GM12892 (cell line): ENCODE measurements around the gene KCNAB1.

Source experiments
- DNase-seq: peaks from one replicate; pipeline ENCODE4 v3.0.0; 2011; ENCODE audit not compliant: insufficient read length
- FAIRE-seq: peaks from 2 replicates; lab custom pipeline; 2011; peaks lifted over from hg19 to GRCh38; lab: Jason Lieb, UNC
- POLR2A ChIP-seq: IDR thresholded peaks from 2 replicates; pipeline ENCODE4 v1.6.1; 2011; ENCODE audit warnings: low read depth, low read length, control low read depth
- POLR2AphosphoS5 ChIP-seq: IDR thresholded peaks from 2 replicates; pipeline ENCODE4 v1.6.1; 2011; ENCODE audit warnings: low read depth, low read length, control low read depth
- TAF1 ChIP-seq: IDR thresholded peaks from 2 replicates; pipeline ENCODE4 v1.6.1; 2011; ENCODE audit warnings: low read depth, mild to moderate bottlenecking, control low read depth, low read length, borderline replicate concordance

Gene KCNAB1

GRCh38 chr3:156298938-156299337, 178.6 kb downstream of the KCNAB1 start:
- DNase-seq, result no peak
- FAIRE-seq, result no peak
- TF ChIP-seq POLR2AphosphoS5 (no peak), POLR2A (no peak), TAF1 (no peak)

DNA sequence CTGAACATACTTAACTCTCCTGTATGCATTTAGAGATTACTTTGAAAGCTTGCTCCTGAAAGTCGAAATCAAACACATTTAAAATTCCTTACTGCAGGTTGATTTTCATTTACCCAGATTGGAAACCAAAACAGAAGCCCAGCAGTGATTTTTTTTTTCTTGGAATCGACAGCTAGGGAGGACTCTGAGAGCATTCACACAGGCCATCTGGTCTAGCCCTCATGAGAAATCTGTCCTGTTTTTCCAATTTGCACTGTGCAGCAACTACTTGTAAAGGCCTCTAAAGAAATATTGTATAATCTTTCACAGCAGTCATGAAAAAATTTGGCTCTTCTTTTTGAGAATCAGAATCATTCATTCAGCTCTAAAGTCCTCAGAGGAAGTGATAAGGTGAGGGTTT, 179.2 kb downstream of the KCNAB1 start:
- TF ChIP-seq TAF1, result no peak
- FAIRE-seq, result no peak
- DNase-seq, result no peak

- TF ChIP-seq TAF1 (no peak), POLR2AphosphoS5 (no peak), POLR2A (no peak)
- no peak for FAIRE-seq
- DNase-seq, result no peak
Measured at GRCh38 chr3:156300371-156300770, 180.0 kb downstream of the KCNAB1 start.

DNA sequence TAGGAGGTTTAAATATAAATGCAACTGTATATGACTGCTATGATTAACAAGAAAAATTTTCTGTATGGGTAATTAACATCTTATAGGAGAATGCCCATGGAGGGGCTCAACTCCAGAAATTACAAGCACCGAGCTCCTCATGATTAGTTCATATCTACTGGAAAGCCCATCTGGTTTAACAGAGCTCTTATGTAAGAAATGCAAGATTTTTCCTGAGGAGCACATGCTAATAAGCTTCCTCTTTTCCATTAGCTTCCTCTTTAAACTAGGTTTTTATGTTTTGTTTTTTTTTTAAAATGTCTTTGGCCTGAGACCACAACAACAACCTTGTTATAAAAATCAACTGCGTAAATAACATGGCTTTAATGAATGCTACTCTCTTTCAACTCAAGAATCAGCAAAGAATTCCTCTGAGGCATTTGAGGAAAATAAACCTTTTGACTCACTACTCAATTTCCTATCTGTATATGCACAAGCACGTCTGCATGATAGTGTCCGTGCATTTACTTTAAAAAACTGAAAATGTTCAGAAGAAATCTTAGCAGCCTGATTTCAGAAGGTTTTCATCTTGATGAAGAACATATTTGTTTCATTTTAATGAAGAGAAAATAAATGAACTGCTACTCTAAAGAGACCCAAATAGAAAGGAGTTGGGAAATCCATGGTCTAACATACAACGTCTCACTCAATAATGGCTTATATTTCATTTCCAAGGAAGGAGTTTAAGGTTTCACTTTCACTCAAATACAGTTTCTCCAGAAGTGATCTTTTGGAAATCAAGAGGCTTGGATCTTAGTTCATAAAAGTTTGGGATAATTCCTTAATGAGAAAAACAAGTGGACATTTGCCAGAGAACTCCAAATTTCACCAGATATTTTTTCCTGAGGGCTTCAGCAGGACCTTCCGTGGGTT, 180.8 kb downstream of the KCNAB1 start:
- DNase-seq (no peak), FAIRE-seq (no peak)
- TF ChIP-seq TAF1, result no peak
- no peak for TF ChIP-seq POLR2AphosphoS5
- no peak for TF ChIP-seq POLR2A

DNA sequence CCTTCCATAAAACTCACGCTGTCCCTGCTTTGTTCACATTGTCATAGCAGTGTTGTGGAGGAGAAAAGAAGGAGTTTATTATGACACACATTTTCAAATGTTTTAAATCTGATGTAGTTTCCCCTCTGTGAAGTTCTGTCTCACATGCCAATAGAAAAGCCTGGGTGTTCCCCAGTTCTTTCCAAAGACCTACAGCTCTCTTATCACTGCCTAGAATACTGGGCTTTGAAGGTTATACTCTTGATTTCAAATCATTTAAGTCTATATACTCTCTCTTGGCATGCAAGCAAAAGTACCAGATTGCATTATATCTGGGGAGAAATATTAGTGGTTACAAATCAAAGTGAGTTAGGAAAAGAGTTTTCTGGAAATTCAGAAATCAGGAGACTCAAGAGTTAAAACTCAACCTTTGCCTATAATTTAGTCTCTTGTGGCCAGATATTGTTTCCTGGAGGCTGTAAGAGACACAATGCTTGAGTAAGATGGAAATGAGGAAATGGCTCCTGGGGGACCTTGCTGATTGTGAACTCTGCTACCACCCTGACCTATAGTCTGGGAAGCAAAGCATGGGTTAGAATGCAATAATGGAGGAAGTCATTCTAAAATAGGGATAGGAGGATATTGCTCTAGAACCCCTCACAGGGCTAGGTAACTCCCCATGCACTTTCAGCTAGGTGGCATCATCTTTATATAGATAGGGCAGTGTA, 182.8 kb downstream of the KCNAB1 start:
- no peak for FAIRE-seq

GRCh38 chr3:156304406-156304805, 184.0 kb downstream of the KCNAB1 start:
- DNase-seq (no peak), FAIRE-seq (no peak)
- TF ChIP-seq POLR2A, result no peak
- no peak for TF ChIP-seq POLR2AphosphoS5

More for the DNA sequence above, 182.8 kb downstream of the KCNAB1 start:
- no peak for DNase-seq
- no peak for TF ChIP-seq TAF1
- no peak for TF ChIP-seq POLR2AphosphoS5
- no peak for TF ChIP-seq POLR2A

- DNase-seq (no peak), FAIRE-seq (no peak)
- TF ChIP-seq POLR2AphosphoS5 (no peak), TAF1 (no peak), POLR2A (no peak)
Measured at GRCh38 chr3:156305672-156306071, 185.3 kb downstream of the KCNAB1 start.

GRCh38 chr3:156307704-156308103, 187.3 kb downstream of the KCNAB1 start:
- no peak for TF ChIP-seq POLR2AphosphoS5
- no peak for DNase-seq
- no peak for FAIRE-seq

DNA sequence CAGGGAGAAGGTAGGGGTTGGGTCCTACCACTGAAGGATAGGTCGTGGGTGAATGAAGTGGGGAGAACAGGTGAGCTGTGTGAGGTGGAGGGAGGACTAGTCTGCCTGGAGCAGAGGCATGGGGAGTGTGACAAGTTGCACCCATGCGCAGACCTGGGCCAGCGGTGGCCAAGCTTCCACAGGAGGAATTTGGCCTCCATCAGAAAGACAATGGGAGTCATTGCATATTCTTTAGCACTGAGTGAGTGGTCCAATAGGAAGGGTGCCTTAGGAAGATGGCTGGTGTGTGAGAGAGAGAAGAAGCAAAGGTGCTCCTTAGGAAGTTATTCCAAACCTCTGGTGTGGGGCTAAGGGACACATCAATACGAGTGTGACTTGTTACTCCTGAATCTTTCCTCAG, 191.1 kb downstream of the KCNAB1 start:
- no peak for TF ChIP-seq TAF1
- no peak for TF ChIP-seq POLR2AphosphoS5
- TF ChIP-seq POLR2A, result no peak
- DNase-seq (no peak), FAIRE-seq (no peak)

DNA sequence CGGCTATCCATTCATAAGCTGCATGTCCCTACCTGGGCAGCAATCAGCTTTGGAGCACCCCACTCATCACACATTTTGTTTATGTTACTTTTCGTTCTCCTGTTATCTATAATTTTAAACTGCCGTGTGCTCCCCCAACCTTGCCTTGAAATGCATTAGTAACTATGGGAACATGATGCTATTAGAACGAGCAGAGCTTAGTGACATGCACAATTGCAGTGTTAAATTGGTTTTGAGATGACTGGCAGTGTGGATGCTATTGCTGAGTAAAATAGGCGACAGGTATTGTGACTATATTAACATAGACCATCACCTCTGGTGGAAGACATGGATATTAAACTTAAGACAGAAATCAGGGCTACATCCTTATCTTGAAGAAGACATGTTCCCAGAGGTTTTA, 191.6 kb downstream of the KCNAB1 start:
- FAIRE-seq, result no peak
- no peak for TF ChIP-seq TAF1

GRCh38 chr3:156316076-156316475, 195.7 kb downstream of the KCNAB1 start:
- FAIRE-seq, result no peak
- DNase-seq, result no peak
- no peak for TF ChIP-seq POLR2AphosphoS5
- TF ChIP-seq POLR2A, result no peak
- no peak for TF ChIP-seq TAF1

More for the DNA sequence above, 191.6 kb downstream of the KCNAB1 start:
- DNase-seq, result no peak

GRCh38 chr3:156317462-156318074, 197.2 kb downstream of the KCNAB1 start:
- FAIRE-seq, result no peak
- no peak for TF ChIP-seq TAF1
- no peak for TF ChIP-seq POLR2A
- TF ChIP-seq POLR2AphosphoS5, result no peak
- no peak for DNase-seq
